22Rv1 (cell line): ENCODE results near the gene RRP8.

ENCODE experiments used
- ZFX ChIP-seq: fragments of 450-650 bp; IDR thresholded peaks from 2 replicates; pipeline ENCODE4 v1.6.1; 2017; ENCODE audit warnings: antibody characterized with exemption, borderline replicate concordance
- TF ChIP-seq, protein P1 (sequence below): fragments of 450-650 bp; IDR thresholded peaks from 2 replicates; pipeline ENCODE4 v1.5.1; 2017; ENCODE audit warnings: mild to moderate bottlenecking

DNA sequence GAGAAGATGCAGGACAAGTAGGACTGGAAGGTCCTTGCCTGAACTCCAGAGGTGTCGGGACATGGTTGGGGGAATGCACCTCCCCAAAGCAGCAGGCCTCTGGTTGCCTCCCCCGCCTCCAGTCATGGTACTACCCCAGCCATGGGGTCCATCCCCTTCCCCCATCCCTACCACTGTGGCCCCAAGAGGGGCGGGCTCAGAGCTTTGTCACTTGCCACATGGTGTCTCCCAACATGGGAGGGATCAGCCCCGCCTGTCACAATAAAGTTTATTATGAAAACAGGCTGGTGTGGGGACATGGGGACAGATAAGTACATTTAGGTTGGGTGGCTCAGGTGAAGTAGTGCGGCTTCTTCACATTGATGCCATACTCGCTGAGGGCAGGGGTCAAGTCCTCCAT is 7.2 kb upstream of the RRP8 start:
- TF ChIP-seq, protein P1, sequence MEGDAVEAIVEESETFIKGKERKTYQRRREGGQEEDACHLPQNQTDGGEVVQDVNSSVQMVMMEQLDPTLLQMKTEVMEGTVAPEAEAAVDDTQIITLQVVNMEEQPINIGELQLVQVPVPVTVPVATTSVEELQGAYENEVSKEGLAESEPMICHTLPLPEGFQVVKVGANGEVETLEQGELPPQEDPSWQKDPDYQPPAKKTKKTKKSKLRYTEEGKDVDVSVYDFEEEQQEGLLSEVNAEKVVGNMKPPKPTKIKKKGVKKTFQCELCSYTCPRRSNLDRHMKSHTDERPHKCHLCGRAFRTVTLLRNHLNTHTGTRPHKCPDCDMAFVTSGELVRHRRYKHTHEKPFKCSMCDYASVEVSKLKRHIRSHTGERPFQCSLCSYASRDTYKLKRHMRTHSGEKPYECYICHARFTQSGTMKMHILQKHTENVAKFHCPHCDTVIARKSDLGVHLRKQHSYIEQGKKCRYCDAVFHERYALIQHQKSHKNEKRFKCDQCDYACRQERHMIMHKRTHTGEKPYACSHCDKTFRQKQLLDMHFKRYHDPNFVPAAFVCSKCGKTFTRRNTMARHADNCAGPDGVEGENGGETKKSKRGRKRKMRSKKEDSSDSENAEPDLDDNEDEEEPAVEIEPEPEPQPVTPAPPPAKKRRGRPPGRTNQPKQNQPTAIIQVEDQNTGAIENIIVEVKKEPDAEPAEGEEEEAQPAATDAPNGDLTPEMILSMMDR, result no peak
- TF ChIP-seq ZFX, result no peak
